Heart right ventricle (tissue), 16 donors: ENCODE results near the gene AMPD2. TPM values are rescaled to one million over a fixed set of nuclear protein-coding genes. Genes with fewer than 3 reads are reported as not detected.

Experiments
- ATAC-seq, 8 donors: fragments of 200-7000 bp; cut with Tn5 transposase; one replicate each; pipeline ENCODE4 v1.9.1; 2020; ENCODE audit warnings: mild to moderate bottlenecking in 8 of 8, moderate library complexity in 8 of 8, moderate number of reproducible peaks in 1 of 8
- DNase-seq, 2 donors: peaks; one replicate each; pipeline ENCODE4 v3.0.0-alpha.2; 2020
- H3K27ac ChIP-seq, 10 donors: fragments of 200-600 bp; sonication (generic) in 2 of 10; one replicate each; pipeline versions ENCODE4 v1.5.0 to v1.8.0; 2020 to 2022; ENCODE audit warnings: mild to moderate bottlenecking in 3 of 10
- H3K27me3 ChIP-seq, 7 donors: fragments of 200-600 bp; one replicate each; pipeline ENCODE4 v1.8.0; 2021 to 2022; ENCODE audit warnings: mild to moderate bottlenecking in 2 of 7
- H3K36me3 ChIP-seq, 9 donors: fragments of 200-600 bp; sonication (generic) in 1 of 9; one replicate each; pipeline versions ENCODE4 v1.5.0 to v1.8.0; 2020 to 2022; ENCODE audit warnings: mild to moderate bottlenecking in 2 of 9
- H3K4me1 ChIP-seq, 9 donors: fragments of 200-600 bp; sonication (generic) in 1 of 9; one replicate each; pipeline versions ENCODE4 v1.5.0 to v1.8.0; 2020 to 2022; ENCODE audit warnings: mild to moderate bottlenecking in 4 of 9
- H3K4me3 ChIP-seq, 10 donors: fragments of 200-600 bp; sonication (generic) in 2 of 10; one replicate each; pipeline versions ENCODE4 v1.5.0 to v1.8.0; 2020 to 2022; ENCODE audit warnings: mild to moderate bottlenecking in 7 of 10, moderate library complexity in 2 of 10
- H3K9me3 ChIP-seq, 11 donors: fragments of 200-600 bp in 10 of 11; sonication (generic) in 2 of 11; one replicate each; pipeline versions ENCODE4 v1.5.0 to v1.8.0; 2013 to 2022; ENCODE audit warnings: mild to moderate bottlenecking in 2 of 11, control low read depth in 1 of 11, moderate library complexity in 1 of 11
- CTCF ChIP-seq, 9 donors: fragments of 200-600 bp; sonication (generic) in 2 of 9; IDR thresholded peaks; one replicate each; pipeline versions ENCODE4 v1.5.0 to v1.8.0; 2021 to 2022; ENCODE audit warnings: antibody characterized with exemption in 9 of 9, mild to moderate bottlenecking in 5 of 9, moderate library complexity in 1 of 9
- WGBS, 2 donors: extraction: QIAGEN DNeasy Blood & Tissue Kit; methylation state at CpG; one replicate each; pipeline ENCODE4 v1.1.7; 2013; ENCODE audit warnings: inconsistent platforms in 1 of 2; 5-methylcytosine and 5-hydroxymethylcytosine counted together
- intact Hi-C, 10 donors: fragments of 100-400 bp; cut with DNase I; formaldehyde crosslinking; loops; one replicate each; pipeline versions ENCODE4 v1.11.1 to v1.14.2; 2022
- polyA plus RNA-seq, 2 donors: library from polyadenylated mRNA; stranded (reverse); fragments of 200-250 nt; gene quantifications; one replicate each; pipeline ENCODE4 v1.2.3, GENCODE V29; 2013
- total RNA-seq, 10 donors: library from RNA; stranded (reverse); fragmentation: NEBNext Ultra II Directional in 3 of 10; extraction: Animal tissue kit (Norgen Biotek cat#: 25700) in 3 of 10; gene quantifications; one replicate each; pipeline versions ENCODE4 v1.2.1 to v1.2.4, GENCODE V29; 2021 to 2023
- donor health status: Arrhythmogenic right ventricular cardiomyopathy.
- donor health status: ischemic (EF 13 %, LVEDD 7.1; RV severe dilation, severe dysfunction).
- donor health status: healthy with polysubstance abuse.
- donor health status: DM: no; HTN: yes; CAD: no.
- donor health status: DM: no; HTN: no; CAD: no.
- donor health status: ischemic (EF 25% LVEDD 6.9; RV normal size, moderate dysfunction).
- donor health status: ischemic (EF 25% LVEDD 5.7; RV mildly dilated, moderate dysfunction).
- donor health status: healthy.
- donor health status: DM: yes; HTN: yes; CAD: no.
- donor health status: Ischemic cardiomyopathy.
- donor health status: ischemic (EF 35%, LVEDD 5.7; RV mildly dilated, moderate dysfunction).
- donor health status: nonischemic (EF 11% LVEDD 7.7; RV severe dilation, severe dysfunction).
- donor health status: DM: yes; HTN: yes; CAD: no.
- donor health status: PGD.
- donor health status: ischemic (EF 29% LVEDD 5.4; RV normal size, mild dysfunction).
- donor health status: nonischemic (EF 23%, LVEDD 6.1; RV moderate dilation, normal function).

Gene AMPD2
- total and polyA plus RNA-seq, 12 donors: 6.4 to 18.2 (median 11.5) TPM

- intact Hi-C loops: loop anchor here in 1 of 10 donors (5.0 kb wide), 1 partner anchor 74 kb away; the partner anchor contains the start of gene GNAI3
- WGBS, 2 donors: 2% methylated on average over 18 of the region's 18 CpGs
- peaks cover 9 to 77% (median 57%) of the 10 kb centered on the region in 9 donors for H3K4me1 ChIP-seq
Measured at GRCh38 chr1:109620841-109621286, 1.2 kb downstream of the AMPD2 start.

GRCh38 chr1:109621379-109622136, 1.9 kb downstream of the AMPD2 start:
- peaks cover 9 to 71% (median 57%) of the 10 kb centered on the region in 9 donors for H3K4me1 ChIP-seq
- H3K27ac ChIP-seq: peak overlapping the region in 6 of 10 donors; percentile 82 to 97 (median 86)
- TF ChIP-seq CTCF (IDR thresholded peaks at IDR 0.05): no peak
- no peak for DNase-seq
- intact Hi-C loops: loop anchor here in 1 of 10 donors (5.0 kb wide), 1 partner anchor 74 kb away; the partner anchor contains the start of gene GNAI3
- no peak for ATAC-seq
- no peaks in the 10 kb centered on the region for H3K9me3 ChIP-seq
- WGBS, 2 donors: 53 to 57% methylated on average over 13 of the region's 13 CpGs
- H3K4me3 ChIP-seq: peak overlapping the region in 9 of 10 donors; percentile 45 to 77 (median 74)
- H3K27me3 ChIP-seq: no peaks in the 10 kb centered on the region
- peaks cover 0 to 9% (median 0%) of the 10 kb centered on the region in 9 donors for H3K36me3 ChIP-seq

More at GRCh38 chr1:109620841-109621286, 1.2 kb downstream of the AMPD2 start:
- peaks cover 0 to 2% (median 0%) of the 10 kb centered on the region in 9 donors for H3K36me3 ChIP-seq
- H3K9me3 ChIP-seq: no peaks in the 10 kb centered on the region
- no peaks in the 10 kb centered on the region for H3K27me3 ChIP-seq
- peak overlapping the region; percentile 1 to 97 (median 84) for H3K27ac ChIP-seq
- ATAC-seq (peak; percentile 75 to 90 (median 84)), DNase-seq (peak; percentile 93 to 94)
- H3K4me3 ChIP-seq: peak overlapping the region; percentile 45 to 77 (median 72)
- TF ChIP-seq CTCF (IDR thresholded peaks at IDR 0.05): no peak

GRCh38 chr1:109622137-109622892, 2.7 kb downstream of the AMPD2 start:
- peak overlapping the region in 1 of 10 donors; percentile 97 for H3K27ac ChIP-seq
- intact Hi-C loops: loop anchor here in 1 of 10 donors (5.0 kb wide), 1 partner anchor 75 kb away; the partner anchor contains the start of gene GNAI3
- no peak for TF ChIP-seq CTCF (IDR thresholded peaks at IDR 0.05)
- no peak for ATAC-seq
- 86 to 93% methylated on average over 11 of the region's 11 CpGs for WGBS, 2 donors
- peaks cover 9 to 68% (median 57%) of the 10 kb centered on the region in 9 donors for H3K4me1 ChIP-seq
- no peak for DNase-seq
- H3K27me3 ChIP-seq: no peaks in the 10 kb centered on the region
- H3K4me3 ChIP-seq: peak overlapping the region in 4 of 10 donors; percentile 62 to 77 (median 76)
- no peaks in the 10 kb centered on the region for H3K9me3 ChIP-seq
- H3K36me3 ChIP-seq: peaks cover 0 to 16% (median 0%) of the 10 kb centered on the region in 9 donors

GRCh38 chr1:109622895-109623294, 3.3 kb downstream of the AMPD2 start:
- ATAC-seq: no peak
- TF ChIP-seq CTCF (IDR thresholded peaks at IDR 0.05): no peak
- H3K9me3 ChIP-seq: no peaks in the 10 kb centered on the region
- WGBS, 2 donors: 95 to 99% methylated on average over 3 of the region's 3 CpGs
- H3K4me1 ChIP-seq: peaks cover 9 to 63% (median 56%) of the 10 kb centered on the region in 9 donors
- no peaks in the 10 kb centered on the region for H3K27me3 ChIP-seq
- H3K36me3 ChIP-seq: peaks cover 0 to 22% (median 4%) of the 10 kb centered on the region in 9 donors
- intact Hi-C loops: loop anchor here in 1 of 10 donors (5.0 kb wide), 1 partner anchor 76 kb away; the partner anchor contains the start of gene GNAI3
- peak overlapping the region in 1 of 10 donors; percentile 97 for H3K27ac ChIP-seq
- DNase-seq: no peak
- H3K4me3 ChIP-seq: peak overlapping the region in 1 of 10 donors; percentile 77
